GM08714 (cell line): ENCODE data around the gene PNPLA5.

Source experiments
- H3K4me3 ChIP-seq: fragments of 200-500 bp; sonication (Bioruptor generic); 2 replicates; pipeline ENCODE4 v1.5.1; 2014; ENCODE audit warnings: mild to moderate bottlenecking, low read length, inconsistent platforms
- ZNF274 ChIP-seq: IDR thresholded peaks from 2 replicates; pipeline ENCODE4 v1.6.1; 2012; ENCODE audit warnings: mild to moderate bottlenecking, low read depth, low read length

PNPLA5 gene

DNA sequence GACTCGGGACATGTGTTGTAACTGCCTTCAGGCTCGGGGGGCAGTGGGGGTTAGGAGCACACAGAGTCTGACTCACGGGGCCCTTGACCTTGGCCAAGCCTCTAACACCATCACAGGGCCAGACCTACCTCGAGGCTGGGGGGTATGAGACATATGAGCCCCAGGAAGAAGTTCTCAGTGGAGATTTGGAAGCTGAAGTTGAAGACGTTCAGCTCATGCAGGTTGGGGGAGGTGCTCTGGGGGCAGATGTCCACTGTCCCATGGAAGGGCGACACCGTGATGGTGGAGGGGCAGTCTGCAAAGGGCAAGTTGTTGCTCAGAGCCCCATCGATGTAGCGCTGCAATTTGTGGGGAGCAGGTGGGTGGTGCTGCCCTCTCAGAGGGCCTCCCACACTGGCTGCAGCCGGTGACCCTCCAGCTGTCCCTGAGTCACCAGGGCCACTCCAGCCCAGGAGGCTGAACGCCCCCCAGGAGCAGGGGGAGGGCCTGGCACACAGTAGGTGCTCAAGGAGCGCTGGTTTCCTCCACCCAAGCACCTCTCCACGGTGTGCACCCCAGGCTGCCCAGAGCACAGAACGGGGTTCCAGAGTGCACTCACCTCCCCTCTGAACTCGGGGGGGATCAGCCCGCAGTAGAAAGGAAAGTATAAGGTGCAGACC, 2.5 kb downstream of the PNPLA5 start:
- no peak for TF ChIP-seq ZNF274
- no peak overlapping the region for H3K4me3 ChIP-seq

DNA sequence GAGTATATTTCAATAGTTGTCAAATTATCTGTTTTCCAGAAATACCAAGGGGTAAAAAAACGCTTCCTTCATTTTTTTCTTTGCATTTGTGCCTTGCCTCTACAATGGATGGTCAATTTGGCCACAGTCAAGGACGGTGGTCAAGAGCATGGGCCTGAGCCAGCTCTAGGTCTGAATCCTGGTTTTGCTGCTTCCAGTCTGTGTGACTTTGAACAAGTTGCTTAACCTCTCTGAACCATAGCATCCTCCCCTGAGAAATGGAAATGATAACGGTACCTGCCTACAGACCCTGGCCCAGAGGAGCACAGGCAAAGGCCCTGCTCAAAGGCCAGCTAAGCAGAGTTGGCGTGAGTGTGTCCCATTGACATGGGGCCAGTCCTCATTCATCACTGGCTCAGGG, 3.1 kb downstream of the PNPLA5 start:
- no peak overlapping the region for H3K4me3 ChIP-seq

GRCh38 chr22:43887391-43887790, 4.4 kb downstream of the PNPLA5 start:
- no peak overlapping the region for H3K4me3 ChIP-seq
- TF ChIP-seq ZNF274: no peak

More for the DNA sequence above, 3.1 kb downstream of the PNPLA5 start:
- no peak for TF ChIP-seq ZNF274

- no peak overlapping the region for H3K4me3 ChIP-seq
- no peak for TF ChIP-seq ZNF274
Measured at GRCh38 chr22:43886231-43886630, 5.6 kb downstream of the PNPLA5 start.

GRCh38 chr22:43885786-43886185, 6.0 kb downstream of the PNPLA5 start:
- H3K4me3 ChIP-seq: no peak overlapping the region
- no peak for TF ChIP-seq ZNF274

DNA sequence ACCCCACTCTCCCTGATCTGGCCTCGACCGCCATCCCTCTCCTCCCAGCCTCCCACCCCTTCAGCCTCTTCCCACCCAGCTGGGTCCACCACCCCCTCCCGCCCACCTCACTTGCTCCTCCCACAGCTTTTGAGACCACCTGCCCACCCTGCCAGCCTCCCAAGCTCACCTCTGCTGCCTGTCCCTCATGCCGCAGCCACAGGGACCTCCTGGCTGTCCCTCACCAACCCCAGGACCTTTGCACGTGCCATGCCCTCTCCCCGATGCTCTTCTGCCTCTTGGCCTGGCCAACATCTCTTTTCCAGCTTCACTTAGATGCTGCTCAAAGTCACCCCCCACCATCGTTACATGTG, 6.5 kb downstream of the PNPLA5 start:
- TF ChIP-seq ZNF274: no peak
- H3K4me3 ChIP-seq: no peak overlapping the region

GRCh38 chr22:43884600-43885318, 7.1 kb downstream of the PNPLA5 start:
- no peak overlapping the region; the same call in 1 of the 2 replicates for H3K4me3 ChIP-seq
- no peak for TF ChIP-seq ZNF274

- TF ChIP-seq ZNF274: no peak
- no peak overlapping the region for H3K4me3 ChIP-seq
Measured at GRCh38 chr22:43883719-43884415, 7.9 kb downstream of the PNPLA5 start.

DNA sequence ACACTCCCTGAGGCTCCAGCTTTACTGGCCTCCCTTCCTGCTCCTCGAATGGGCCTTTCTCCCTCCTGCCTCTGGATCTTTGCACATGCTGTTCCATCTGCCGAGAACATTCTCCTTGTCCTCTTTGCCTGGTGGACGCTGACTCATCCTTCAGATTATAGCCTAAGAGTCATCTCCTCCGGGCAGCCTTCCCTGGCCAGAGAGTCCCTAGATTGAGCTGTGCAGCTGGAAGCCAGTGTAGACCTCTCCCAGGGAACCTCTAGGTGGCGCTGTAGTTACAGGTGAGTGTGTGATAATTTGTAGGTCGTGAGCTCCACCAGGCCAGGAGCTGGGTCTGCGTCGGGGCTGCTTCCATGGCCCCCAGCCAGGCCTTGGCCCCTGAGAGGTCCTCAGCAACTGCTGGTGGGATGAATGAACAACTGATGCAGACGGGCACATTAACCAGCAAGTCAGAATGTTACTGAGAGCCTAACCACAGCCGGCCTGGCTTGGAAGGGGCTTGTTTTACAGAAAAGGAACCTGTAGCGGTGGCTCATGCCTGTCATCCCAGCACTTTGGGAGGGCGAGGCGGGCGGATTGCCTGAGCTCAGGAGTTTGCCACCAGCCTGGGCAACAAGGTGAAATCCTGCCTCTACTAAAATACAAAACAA, 8.7 kb downstream of the PNPLA5 start:
- H3K4me3 ChIP-seq: no peak overlapping the region
- TF ChIP-seq ZNF274: no peak

- no peak for TF ChIP-seq ZNF274
- H3K4me3 ChIP-seq: no peak overlapping the region
Measured at GRCh38 chr22:43882122-43882767, 9.6 kb downstream of the PNPLA5 start.

GRCh38 chr22:43881091-43882061, 10.4 kb downstream of the PNPLA5 start:
- no peak for TF ChIP-seq ZNF274
- no peak overlapping the region for H3K4me3 ChIP-seq

DNA sequence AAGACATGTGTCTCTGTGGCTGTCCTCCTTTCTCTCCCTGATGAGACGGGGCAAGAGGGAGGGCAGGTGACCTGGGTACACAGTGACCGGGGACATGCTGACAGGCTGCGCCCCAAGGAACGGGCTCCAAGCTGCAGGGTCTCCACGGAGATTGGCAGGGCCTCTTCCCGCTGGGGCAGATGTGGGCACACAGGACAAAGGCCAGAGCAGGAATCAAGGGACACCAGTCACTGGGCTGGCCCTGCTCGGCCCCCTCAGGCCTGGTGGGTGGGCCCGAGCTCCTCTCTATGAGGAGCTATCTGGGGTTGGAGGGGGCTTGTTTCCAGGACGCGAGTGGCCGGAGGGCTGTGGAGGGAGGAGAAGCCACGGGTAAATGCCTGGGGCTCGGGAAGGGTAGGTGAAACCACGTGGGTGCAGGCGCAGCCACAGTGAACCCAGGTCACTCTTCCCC, 11.2 kb downstream of the PNPLA5 start:
- no peak overlapping the region for H3K4me3 ChIP-seq
- TF ChIP-seq ZNF274: no peak

- TF ChIP-seq ZNF274: no peak
- H3K4me3 ChIP-seq: no peak overlapping the region
Measured at GRCh38 chr22:43879901-43880540, 11.8 kb downstream of the PNPLA5 start.
